HEK293 (cell line): Measurements from ENCODE around the gene ABCB9.

ENCODE experiments used
- KLF9 ChIP-seq: fragments of 450-650 bp; formaldehyde crosslinking; IDR thresholded peaks from 2 replicates; pipeline ENCODE4 v1.5.1; 2016; ENCODE audit warnings: missing biosample characterization, missing genetic modification characterization, low read depth
- OSR2 ChIP-seq: fragments of 450-650 bp; formaldehyde crosslinking; IDR thresholded peaks from 2 replicates; pipeline ENCODE4 v1.5.1; 2016; ENCODE audit warnings: missing biosample characterization, missing genetic modification characterization
- RBAK ChIP-seq: fragments of 450-650 bp; formaldehyde crosslinking; IDR thresholded peaks from 2 replicates; pipeline ENCODE4 v1.5.1; 2016; ENCODE audit warnings: missing biosample characterization, missing genetic modification characterization
- SCRT2 ChIP-seq: fragments of 450-650 bp; formaldehyde crosslinking; IDR thresholded peaks from 2 replicates; pipeline ENCODE4 v1.5.1; 2016; ENCODE audit warnings: missing biosample characterization, missing genetic modification characterization
- SP2 ChIP-seq: fragments of 450-650 bp; formaldehyde crosslinking; IDR thresholded peaks from 2 replicates; pipeline ENCODE4 v1.5.1; 2016; ENCODE audit warnings: missing biosample characterization, missing genetic modification characterization
- WT1 ChIP-seq: fragments of 450-650 bp; formaldehyde crosslinking; IDR thresholded peaks from 2 replicates; pipeline ENCODE4 v1.5.1; 2016; ENCODE audit warnings: missing biosample characterization, missing genetic modification characterization
- YY1 ChIP-seq: fragments of 450-650 bp; formaldehyde crosslinking; IDR thresholded peaks from 2 replicates; pipeline ENCODE4 v1.5.1; 2018; ENCODE audit warnings: missing biosample characterization, missing genetic modification characterization
- ZBTB1 ChIP-seq: fragments of 450-650 bp; formaldehyde crosslinking; IDR thresholded peaks from 2 replicates; pipeline ENCODE4 v1.5.1; 2016; ENCODE audit warnings: missing biosample characterization, missing genetic modification characterization
- ZNF112 ChIP-seq: fragments of 450-650 bp; formaldehyde crosslinking; IDR thresholded peaks from 2 replicates; pipeline ENCODE4 v1.5.0; 2017; ENCODE audit warnings: missing biosample characterization, missing genetic modification characterization
- ZNF184 ChIP-seq: fragments of 450-650 bp; IDR thresholded peaks from 2 replicates; pipeline ENCODE4 v1.5.1; 2018; ENCODE audit warnings: missing biosample characterization, mild to moderate bottlenecking, missing genetic modification characterization
- ZNF324 ChIP-seq: fragments of 450-650 bp; formaldehyde crosslinking; IDR thresholded peaks from 2 replicates; pipeline ENCODE4 v1.5.1; 2016; ENCODE audit warnings: missing biosample characterization, missing genetic modification characterization
- ZNF426 ChIP-seq: fragments of 450-650 bp; formaldehyde crosslinking; IDR thresholded peaks from 2 replicates; pipeline ENCODE4 v1.5.1; 2017; ENCODE audit warnings: missing biosample characterization, missing genetic modification characterization, mild to moderate bottlenecking, inconsistent platforms, moderate library complexity
- ZNF501 ChIP-seq: fragments of 450-650 bp; formaldehyde crosslinking; IDR thresholded peaks from 2 replicates; pipeline ENCODE4 v1.5.1; 2016; ENCODE audit warnings: missing biosample characterization, missing genetic modification characterization
- ZNF529 ChIP-seq: fragments of 450-650 bp; formaldehyde crosslinking; IDR thresholded peaks from 2 replicates; pipeline ENCODE4 v1.5.1; 2017; ENCODE audit warnings: missing genetic modification characterization, missing biosample characterization; ENCODE audit not compliant: insufficient replicate concordance
- ZNF621 ChIP-seq: fragments of 450-650 bp; formaldehyde crosslinking; IDR thresholded peaks from 2 replicates; pipeline ENCODE4 v1.5.1; 2017; ENCODE audit warnings: missing biosample characterization, missing genetic modification characterization
- ZSCAN23 ChIP-seq: fragments of 450-650 bp; formaldehyde crosslinking; IDR thresholded peaks from 2 replicates; pipeline ENCODE4 v1.5.1; 2016; ENCODE audit warnings: missing biosample characterization, missing genetic modification characterization
- TF ChIP-seq, protein P1 (sequence below): sonication (generic); formaldehyde crosslinking; IDR thresholded peaks from 2 replicates; pipeline ENCODE4 v1.8.1; 2022; ENCODE audit warnings: mild to moderate bottlenecking, moderate library complexity, missing genetic modification reagents
- TF ChIP-seq, protein P2 (sequence below): fragments of 450-650 bp; formaldehyde crosslinking; IDR thresholded peaks from 2 replicates; pipeline ENCODE4 v1.5.1; 2016; ENCODE audit warnings: missing biosample characterization, missing genetic modification characterization
- TF ChIP-seq, protein P3 (sequence below): fragments of 450-650 bp; formaldehyde crosslinking; IDR thresholded peaks from 2 replicates; pipeline ENCODE4 v1.5.1; 2016; ENCODE audit warnings: missing biosample characterization, missing genetic modification characterization
- TF ChIP-seq, protein P4 (sequence below): fragments of 450-650 bp; formaldehyde crosslinking; conservative IDR thresholded peaks from 2 replicates; pipeline ENCODE4 v1.5.1; 2016; ENCODE audit warnings: low read depth, missing biosample characterization, missing genetic modification characterization
- TF ChIP-seq, protein P5 (sequence below): fragments of 450-650 bp; formaldehyde crosslinking; IDR thresholded peaks from 2 replicates; pipeline ENCODE4 v1.5.1; 2016; ENCODE audit warnings: missing biosample characterization, missing genetic modification characterization, borderline replicate concordance
- TF ChIP-seq, protein P6 (sequence below): fragments of 450-650 bp; formaldehyde crosslinking; IDR thresholded peaks from 2 replicates; pipeline ENCODE4 v1.5.1; 2016; ENCODE audit warnings: missing biosample characterization, missing genetic modification characterization
- TF ChIP-seq, protein P7 (sequence below): fragments of 450-650 bp; formaldehyde crosslinking; IDR thresholded peaks from 2 replicates; pipeline ENCODE4 v1.5.1; 2017; ENCODE audit warnings: missing biosample characterization, mild to moderate bottlenecking, missing genetic modification characterization, moderate library complexity

The ABCB9 gene

DNA sequence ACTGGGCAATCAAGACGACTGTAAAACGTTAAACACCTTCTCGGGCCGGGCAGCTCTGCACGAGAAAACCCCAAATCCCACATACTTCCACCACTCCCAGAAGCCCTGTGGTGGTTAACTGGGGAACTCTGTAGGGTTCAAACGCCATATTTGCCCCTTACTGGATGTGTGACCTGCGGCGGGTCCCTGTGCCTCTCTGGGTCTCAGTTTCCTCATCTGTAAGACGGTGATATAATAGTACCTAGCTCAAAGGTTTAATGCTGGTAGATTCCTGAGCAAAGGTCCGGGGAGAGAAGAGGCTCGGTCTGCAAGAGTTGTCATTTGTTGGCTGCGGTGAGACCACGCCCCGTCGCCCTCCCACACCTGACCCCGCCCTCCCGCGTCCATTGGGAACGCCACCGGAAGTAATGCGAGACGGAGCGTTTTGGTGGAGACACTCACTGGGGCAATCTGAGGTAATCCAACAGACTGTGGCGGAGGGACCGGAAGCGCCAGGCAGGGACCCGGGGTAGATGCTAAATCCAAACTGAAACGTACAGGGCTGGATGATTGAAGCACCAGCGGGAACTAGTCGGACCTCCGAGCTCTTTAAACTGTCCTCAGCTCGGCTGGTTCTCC lies 8.1 kb upstream of the ABCB9 start (continued):
- TF ChIP-seq, protein P1, sequence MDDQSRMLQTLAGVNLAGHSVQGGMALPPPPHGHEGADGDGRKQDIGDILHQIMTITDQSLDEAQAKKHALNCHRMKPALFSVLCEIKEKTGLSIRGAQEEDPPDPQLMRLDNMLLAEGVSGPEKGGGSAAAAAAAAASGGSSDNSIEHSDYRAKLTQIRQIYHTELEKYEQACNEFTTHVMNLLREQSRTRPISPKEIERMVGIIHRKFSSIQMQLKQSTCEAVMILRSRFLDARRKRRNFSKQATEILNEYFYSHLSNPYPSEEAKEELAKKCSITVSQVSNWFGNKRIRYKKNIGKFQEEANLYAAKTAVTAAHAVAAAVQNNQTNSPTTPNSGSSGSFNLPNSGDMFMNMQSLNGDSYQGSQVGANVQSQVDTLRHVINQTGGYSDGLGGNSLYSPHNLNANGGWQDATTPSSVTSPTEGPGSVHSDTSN (CRISPR knock-in tag), result 0 out of 2 replicates have a peak, but pooled peaks have one; percentile 13
- no peak; the same call in 1 of the 2 replicates for TF ChIP-seq ZNF501 (tag by site-specific recombination)
- peak; percentile 84; the same call in 1 of the 2 replicates for TF ChIP-seq ZBTB1
- TF ChIP-seq KLF9 (tag by site-specific recombination), result peak; percentile 89
- no peak for TF ChIP-seq ZNF529 (tag by site-specific recombination)
- TF ChIP-seq, protein P2, sequence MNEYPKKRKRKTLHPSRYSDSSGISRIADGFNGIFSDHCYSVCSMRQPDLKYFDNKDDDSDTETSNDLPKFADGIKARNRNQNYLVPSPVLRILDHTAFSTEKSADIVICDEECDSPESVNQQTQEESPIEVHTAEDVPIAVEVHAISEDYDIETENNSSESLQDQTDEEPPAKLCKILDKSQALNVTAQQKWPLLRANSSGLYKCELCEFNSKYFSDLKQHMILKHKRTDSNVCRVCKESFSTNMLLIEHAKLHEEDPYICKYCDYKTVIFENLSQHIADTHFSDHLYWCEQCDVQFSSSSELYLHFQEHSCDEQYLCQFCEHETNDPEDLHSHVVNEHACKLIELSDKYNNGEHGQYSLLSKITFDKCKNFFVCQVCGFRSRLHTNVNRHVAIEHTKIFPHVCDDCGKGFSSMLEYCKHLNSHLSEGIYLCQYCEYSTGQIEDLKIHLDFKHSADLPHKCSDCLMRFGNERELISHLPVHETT (tag by site-specific recombination), result peak; percentile 73
- TF ChIP-seq ZNF621 (tag by site-specific recombination), result no peak
- TF ChIP-seq ZNF426 (tag by site-specific recombination), result no peak
- TF ChIP-seq ZSCAN23 (tag by site-specific recombination), result 0 out of 2 replicates have a peak, but pooled peaks have one; percentile 17
- no peak for TF ChIP-seq SCRT2
- TF ChIP-seq SP2 (tag by site-specific recombination), result peak; percentile 86
- TF ChIP-seq WT1 (tag by site-specific recombination), result 0 out of 2 replicates have a peak, but pooled peaks have one; percentile 3
- TF ChIP-seq ZNF324 (tag by site-specific recombination), result peak; percentile 65; the same call in 1 of the 2 replicates
- peak; percentile 75 for TF ChIP-seq YY1 (tag by site-specific recombination)
- TF ChIP-seq, protein P3, sequence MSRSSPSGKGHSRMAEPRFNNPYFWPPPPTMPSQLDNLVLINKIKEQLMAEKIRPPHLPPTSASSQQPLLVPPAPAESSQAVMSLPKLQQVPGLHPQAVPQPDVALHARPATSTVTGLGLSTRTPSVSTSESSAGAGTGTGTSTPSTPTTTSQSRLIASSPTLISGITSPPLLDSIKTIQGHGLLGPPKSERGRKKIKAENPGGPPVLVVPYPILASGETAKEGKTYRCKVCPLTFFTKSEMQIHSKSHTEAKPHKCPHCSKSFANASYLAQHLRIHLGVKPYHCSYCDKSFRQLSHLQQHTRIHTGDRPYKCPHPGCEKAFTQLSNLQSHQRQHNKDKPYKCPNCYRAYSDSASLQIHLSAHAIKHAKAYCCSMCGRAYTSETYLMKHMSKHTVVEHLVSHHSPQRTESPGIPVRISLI (tag by site-specific recombination), result no peak
- TF ChIP-seq OSR2 (tag by site-specific recombination), result no peak
- TF ChIP-seq, protein P4, sequence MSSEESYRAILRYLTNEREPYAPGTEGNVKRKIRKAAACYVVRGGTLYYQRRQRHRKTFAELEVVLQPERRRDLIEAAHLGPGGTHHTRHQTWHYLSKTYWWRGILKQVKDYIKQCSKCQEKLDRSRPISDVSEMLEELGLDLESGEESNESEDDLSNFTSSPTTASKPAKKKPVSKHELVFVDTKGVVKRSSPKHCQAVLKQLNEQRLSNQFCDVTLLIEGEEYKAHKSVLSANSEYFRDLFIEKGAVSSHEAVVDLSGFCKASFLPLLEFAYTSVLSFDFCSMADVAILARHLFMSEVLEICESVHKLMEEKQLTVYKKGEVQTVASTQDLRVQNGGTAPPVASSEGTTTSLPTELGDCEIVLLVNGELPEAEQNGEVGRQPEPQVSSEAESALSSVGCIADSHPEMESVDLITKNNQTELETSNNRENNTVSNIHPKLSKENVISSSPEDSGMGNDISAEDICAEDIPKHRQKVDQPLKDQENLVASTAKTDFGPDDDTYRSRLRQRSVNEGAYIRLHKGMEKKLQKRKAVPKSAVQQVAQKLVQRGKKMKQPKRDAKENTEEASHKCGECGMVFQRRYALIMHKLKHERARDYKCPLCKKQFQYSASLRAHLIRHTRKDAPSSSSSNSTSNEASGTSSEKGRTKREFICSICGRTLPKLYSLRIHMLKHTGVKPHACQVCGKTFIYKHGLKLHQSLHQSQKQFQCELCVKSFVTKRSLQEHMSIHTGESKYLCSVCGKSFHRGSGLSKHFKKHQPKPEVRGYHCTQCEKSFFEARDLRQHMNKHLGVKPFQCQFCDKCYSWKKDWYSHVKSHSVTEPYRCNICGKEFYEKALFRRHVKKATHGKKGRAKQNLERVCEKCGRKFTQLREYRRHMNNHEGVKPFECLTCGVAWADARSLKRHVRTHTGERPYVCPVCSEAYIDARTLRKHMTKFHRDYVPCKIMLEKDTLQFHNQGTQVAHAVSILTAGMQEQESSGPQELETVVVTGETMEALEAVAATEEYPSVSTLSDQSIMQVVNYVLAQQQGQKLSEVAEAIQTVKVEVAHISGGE (tag by site-specific recombination), result peak; percentile 99
- TF ChIP-seq RBAK (tag by site-specific recombination), result no peak
- TF ChIP-seq, protein P5, sequence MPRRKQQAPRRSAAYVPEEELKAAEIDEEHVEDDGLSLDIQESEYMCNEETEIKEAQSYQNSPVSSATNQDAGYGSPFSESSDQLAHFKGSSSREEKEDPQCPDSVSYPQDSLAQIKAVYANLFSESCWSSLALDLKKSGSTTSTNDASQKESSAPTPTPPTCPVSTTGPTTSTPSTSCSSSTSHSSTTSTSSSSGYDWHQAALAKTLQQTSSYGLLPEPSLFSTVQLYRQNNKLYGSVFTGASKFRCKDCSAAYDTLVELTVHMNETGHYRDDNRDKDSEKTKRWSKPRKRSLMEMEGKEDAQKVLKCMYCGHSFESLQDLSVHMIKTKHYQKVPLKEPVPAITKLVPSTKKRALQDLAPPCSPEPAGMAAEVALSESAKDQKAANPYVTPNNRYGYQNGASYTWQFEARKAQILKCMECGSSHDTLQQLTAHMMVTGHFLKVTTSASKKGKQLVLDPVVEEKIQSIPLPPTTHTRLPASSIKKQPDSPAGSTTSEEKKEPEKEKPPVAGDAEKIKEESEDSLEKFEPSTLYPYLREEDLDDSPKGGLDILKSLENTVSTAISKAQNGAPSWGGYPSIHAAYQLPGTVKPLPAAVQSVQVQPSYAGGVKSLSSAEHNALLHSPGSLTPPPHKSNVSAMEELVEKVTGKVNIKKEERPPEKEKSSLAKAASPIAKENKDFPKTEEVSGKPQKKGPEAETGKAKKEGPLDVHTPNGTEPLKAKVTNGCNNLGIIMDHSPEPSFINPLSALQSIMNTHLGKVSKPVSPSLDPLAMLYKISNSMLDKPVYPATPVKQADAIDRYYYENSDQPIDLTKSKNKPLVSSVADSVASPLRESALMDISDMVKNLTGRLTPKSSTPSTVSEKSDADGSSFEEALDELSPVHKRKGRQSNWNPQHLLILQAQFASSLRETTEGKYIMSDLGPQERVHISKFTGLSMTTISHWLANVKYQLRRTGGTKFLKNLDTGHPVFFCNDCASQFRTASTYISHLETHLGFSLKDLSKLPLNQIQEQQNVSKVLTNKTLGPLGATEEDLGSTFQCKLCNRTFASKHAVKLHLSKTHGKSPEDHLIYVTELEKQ, result no peak
- TF ChIP-seq, protein P6, sequence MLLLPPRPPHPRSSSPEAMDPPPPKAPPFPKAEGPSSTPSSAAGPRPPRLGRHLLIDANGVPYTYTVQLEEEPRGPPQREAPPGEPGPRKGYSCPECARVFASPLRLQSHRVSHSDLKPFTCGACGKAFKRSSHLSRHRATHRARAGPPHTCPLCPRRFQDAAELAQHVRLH (tag by site-specific recombination), result peak; percentile 97
- no peak for TF ChIP-seq ZNF184
- TF ChIP-seq, protein P7, sequence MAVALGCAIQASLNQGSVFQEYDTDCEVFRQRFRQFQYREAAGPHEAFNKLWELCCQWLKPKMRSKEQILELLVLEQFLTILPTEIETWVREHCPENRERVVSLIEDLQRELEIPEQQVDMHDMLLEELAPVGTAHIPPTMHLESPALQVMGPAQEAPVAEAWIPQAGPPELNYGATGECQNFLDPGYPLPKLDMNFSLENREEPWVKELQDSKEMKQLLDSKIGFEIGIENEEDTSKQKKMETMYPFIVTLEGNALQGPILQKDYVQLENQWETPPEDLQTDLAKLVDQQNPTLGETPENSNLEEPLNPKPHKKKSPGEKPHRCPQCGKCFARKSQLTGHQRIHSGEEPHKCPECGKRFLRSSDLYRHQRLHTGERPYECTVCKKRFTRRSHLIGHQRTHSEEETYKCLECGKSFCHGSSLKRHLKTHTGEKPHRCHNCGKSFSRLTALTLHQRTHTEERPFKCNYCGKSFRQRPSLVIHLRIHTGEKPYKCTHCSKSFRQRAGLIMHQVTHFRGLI (tag by site-specific recombination), result no peak
- no peak for TF ChIP-seq ZNF112 (tag by site-specific recombination)
